Neural cell (in vitro differentiated cells): Measurements from ENCODE around the gene CCL2. TPM values are rescaled to one million over a fixed set of nuclear protein-coding genes. Genes with fewer than 3 reads are reported as not detected.

ENCODE experiments used
- H2AFZ ChIP-seq: fragments of 200-600, 300-800 bp; sonication (generic), shearing (Covaris generic); 2 replicates; pipeline ENCODE4 v1.6.0; 2014; ENCODE audit warnings: low read depth, mild to moderate bottlenecking, antibody characterized with exemption, low read length, moderate library complexity
- H3F3A ChIP-seq: fragments of 200-600 bp; shearing (Covaris generic); 2 replicates; pipeline ENCODE4 v1.6.1; 2016; ENCODE audit warnings: mild to moderate bottlenecking, moderate library complexity, mixed read lengths, antibody characterized with exemption, low read length; ENCODE audit not compliant: insufficient read depth, poor library complexity, severe bottlenecking
- H3K27ac ChIP-seq: fragments of 200-600, 300-800 bp; sonication (generic), shearing (Covaris generic); 2 replicates; pipeline ENCODE4 v1.5.1; 2014; ENCODE audit warnings: mild to moderate bottlenecking, low read length, moderate library complexity
- H3K27me3 ChIP-seq: fragments of 300-800, 200-600 bp; sonication (generic), shearing (Covaris generic); 2 replicates; pipeline ENCODE4 v1.6.0; 2014; ENCODE audit warnings: mild to moderate bottlenecking, low read depth, low read length, moderate library complexity; ENCODE audit not compliant: insufficient read depth
- H3K36me3 ChIP-seq: fragments of 300-800, 200-600 bp; sonication (generic), shearing (Covaris generic); 2 replicates; pipeline ENCODE4 v1.5.1; 2014; ENCODE audit warnings: mild to moderate bottlenecking, antibody characterized with exemption, low read length, moderate library complexity; ENCODE audit not compliant: insufficient read depth
- H3K4me2 ChIP-seq: fragments of 300-800, 200-600 bp; sonication (generic), shearing (Covaris generic); 2 replicates; pipeline ENCODE4 v1.6.0; 2014; ENCODE audit warnings: mild to moderate bottlenecking, low read length
- H3K4me3 ChIP-seq: fragments of 300-800, 200-600 bp; sonication (generic), shearing (Covaris generic); 2 replicates; pipeline ENCODE4 v1.5.1; 2014; ENCODE audit warnings: mild to moderate bottlenecking, low read length, moderate library complexity
- H3K79me2 ChIP-seq: fragments of 200-600 bp; shearing (Covaris generic); replicated peaks from 2 replicates; pipeline ENCODE4 v1.6.0; 2014; ENCODE audit warnings: mild to moderate bottlenecking, low read length, moderate library complexity; ENCODE audit not compliant: insufficient read depth
- H3K9ac ChIP-seq: fragments of 300-800, 200-600 bp; sonication (generic), shearing (Covaris generic); 2 replicates; pipeline ENCODE4 v1.6.1; 2016; ENCODE audit warnings: mild to moderate bottlenecking, low read length, mixed read lengths
- H3K9me2 ChIP-seq: fragments of 200-600 bp; shearing (Covaris generic); 2 replicates; pipeline ENCODE4 v1.6.1; 2016; ENCODE audit warnings: mild to moderate bottlenecking, low read length, mixed read lengths; ENCODE audit not compliant: insufficient read depth
- H3K9me3 ChIP-seq: fragments of 200-600, 300-800 bp; sonication (generic), shearing (Covaris generic); 2 replicates; pipeline ENCODE4 v1.6.1; 2016; ENCODE audit warnings: mild to moderate bottlenecking, mixed run types, low read length, moderate library complexity, mixed read lengths
- H4K20me1 ChIP-seq: fragments of 200-600 bp; shearing (Covaris generic); 2 replicates; pipeline ENCODE4 v1.6.1; 2016; ENCODE audit warnings: mild to moderate bottlenecking, mixed run types; ENCODE audit not compliant: insufficient read depth
- CTCF ChIP-seq: fragments of 450-650 bp; IDR thresholded peaks from 2 replicates; pipeline ENCODE4 v1.5.1; 2014; ENCODE audit warnings: antibody characterized with exemption, mild to moderate bottlenecking, moderate library complexity; ENCODE audit not compliant: poor library complexity, severe bottlenecking
- EP300 ChIP-seq: fragments of 450-650 bp; conservative IDR thresholded peaks from 2 replicates; pipeline ENCODE4 v1.6.1; 2014; ENCODE audit warnings: antibody characterized with exemption, mild to moderate bottlenecking, moderate library complexity; ENCODE audit not compliant: poor library complexity, severe bottlenecking
- EZH2 ChIP-seq: fragments of 200-600, 300-800 bp; shearing (Covaris generic), sonication (generic); IDR thresholded peaks from 2 replicates; pipeline ENCODE4 v1.6.1; 2014; ENCODE audit warnings: antibody characterized with exemption, low read length, borderline replicate concordance, mild to moderate bottlenecking; ENCODE audit not compliant: insufficient read depth, poor library complexity, severe bottlenecking
- MXI1 ChIP-seq: fragments of 450-650 bp; conservative IDR thresholded peaks from 2 replicates; pipeline ENCODE4 v1.6.1; 2014; ENCODE audit warnings: antibody characterized with exemption, mild to moderate bottlenecking; ENCODE audit not compliant: poor library complexity, severe bottlenecking
- POLR2AphosphoS5 ChIP-seq: IDR thresholded peaks from 2 replicates; pipeline ENCODE4 v1.6.1; 2012
- RAD21 ChIP-seq: fragments of 450-650 bp; conservative IDR thresholded peaks from 2 replicates; pipeline ENCODE4 v1.6.1; 2014; ENCODE audit warnings: antibody characterized with exemption, mild to moderate bottlenecking, moderate library complexity
- REST ChIP-seq: IDR thresholded peaks from 2 replicates; pipeline ENCODE4 v1.6.1; 2012; ENCODE audit warnings: borderline replicate concordance
- SMC3 ChIP-seq: fragments of 450-650 bp; conservative IDR thresholded peaks from 2 replicates; pipeline ENCODE4 v1.6.1; 2014; ENCODE audit warnings: antibody characterized with exemption, mild to moderate bottlenecking, moderate library complexity; ENCODE audit not compliant: poor library complexity
- TAF1 ChIP-seq: IDR thresholded peaks from 2 replicates; pipeline ENCODE4 v1.6.1; 2012; ENCODE audit warnings: low read depth
- polyA plus RNA-seq: library from polyadenylated mRNA; depleted of rRNA; stranded (reverse); fragments of >200 nt; gene quantifications from 2 replicates; pipeline ENCODE4 v1.2.3, GENCODE V29; 2014

CCL2 gene
- polyA plus RNA-seq, 1 donor from 2014 or later = 0.57 TPM

- H3K36me3 ChIP-seq = no peaks in the 10 kb centered on the region
- H3K4me2 ChIP-seq = no peak overlapping the region
- no peaks in the 10 kb centered on the region for H3F3A ChIP-seq
- H3K79me2 ChIP-seq = no peaks in the 10 kb centered on the region
- no peaks in the 10 kb centered on the region for H3K27me3 ChIP-seq
- no peak overlapping the region for H3K9ac ChIP-seq
- H3K9me2 ChIP-seq = no peaks in the 10 kb centered on the region
- H4K20me1 ChIP-seq = no peaks in the 10 kb centered on the region
- TF ChIP-seq MXI1 = no peak
- TF ChIP-seq REST = no peak
- no peak for TF ChIP-seq EP300
- TF ChIP-seq RAD21 = no peak
- no peak for TF ChIP-seq POLR2AphosphoS5
- TF ChIP-seq CTCF = no peak
- TF ChIP-seq EZH2 = no peak
- TF ChIP-seq TAF1 = no peak
- no peak for TF ChIP-seq SMC3
- no peak overlapping the region for H3K4me3 ChIP-seq
- H2AFZ ChIP-seq = no peak overlapping the region
- no peaks in the 10 kb centered on the region for H3K9me3 ChIP-seq
- H3K27ac ChIP-seq = no peak overlapping the region
These were observed 47.6 kb downstream of the CCL2 start for GRCh38 chr17:34302636-34303035.

DNA sequence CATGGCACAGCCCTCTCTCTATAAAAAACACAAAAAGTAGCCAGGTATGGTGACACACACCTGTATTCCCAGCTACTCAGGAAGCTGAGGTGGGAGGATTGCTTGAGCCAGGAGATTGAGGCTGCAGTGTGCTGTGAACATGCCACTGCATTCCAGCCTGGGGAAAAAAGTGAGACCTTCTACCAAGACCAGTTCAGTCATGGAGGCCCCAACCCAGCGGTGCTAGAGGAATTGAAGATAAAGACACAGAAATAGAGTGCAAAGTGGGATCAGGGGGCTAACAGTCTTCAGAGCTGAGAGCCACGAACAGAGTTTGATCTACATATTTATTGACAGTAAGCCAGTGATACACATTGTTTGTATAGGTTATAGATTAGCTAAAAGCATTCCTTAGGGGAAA lies 48.5 kb downstream of the CCL2 start:
- H3F3A ChIP-seq = no peaks in the 10 kb centered on the region
- H3K9me3 ChIP-seq = no peaks in the 10 kb centered on the region
- no peak overlapping the region for H3K4me2 ChIP-seq
- H3K79me2 ChIP-seq = no peaks in the 10 kb centered on the region
- H4K20me1 ChIP-seq = no peaks in the 10 kb centered on the region
- no peaks in the 10 kb centered on the region for H3K36me3 ChIP-seq
- H3K27ac ChIP-seq = no peak overlapping the region
- H3K4me3 ChIP-seq = no peak overlapping the region
- H3K9ac ChIP-seq = no peak overlapping the region
- no peaks in the 10 kb centered on the region for H3K27me3 ChIP-seq
- no peak for TF ChIP-seq EZH2
- no peak for TF ChIP-seq TAF1
- TF ChIP-seq SMC3 = no peak
- TF ChIP-seq EP300 = no peak
- no peak for TF ChIP-seq CTCF
- TF ChIP-seq POLR2AphosphoS5 = no peak
- no peaks in the 10 kb centered on the region for H3K9me2 ChIP-seq
- no peak overlapping the region for H2AFZ ChIP-seq
